Measurements from ENCODE around the gene CCDC170.

Gene CCDC170

DNA sequence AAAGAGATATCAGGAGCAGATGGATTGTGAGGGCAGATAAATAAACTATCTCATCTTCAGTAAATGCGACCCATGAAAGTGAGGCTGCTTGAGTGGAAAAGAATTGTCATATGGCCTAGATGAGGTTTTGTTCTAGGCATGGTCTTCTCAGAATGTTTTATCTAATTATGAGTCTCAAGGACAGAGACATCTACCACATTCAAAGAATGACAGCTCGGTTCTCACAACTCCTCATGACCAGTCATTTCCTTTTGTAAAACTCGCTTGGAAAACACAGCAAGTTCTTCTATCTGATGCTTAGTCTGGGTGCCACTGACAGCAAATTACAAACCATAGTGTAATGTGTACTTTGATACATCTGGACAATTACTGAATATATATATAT, 140.5 kb downstream of the CCDC170 start:
- no peaks in the 10 kb centered on the region for H3K79me1 ChIP-seq (replicated peaks; ENCODE audit: low read length, poor library complexity, severe bottlenecking)
- H3K4me3 ChIP-seq (ENCODE audit: insufficient read depth in 1 of 2, low read depth in 1 of 2, low read length in 2 of 2), result no peak overlapping the region
- no peaks in the 10 kb centered on the region for H3K27me3 ChIP-seq (ENCODE audit: control insufficient read depth in 1 of 2, insufficient read depth in 1 of 2, low read length in 2 of 2)
- no peak overlapping the region for H2BK15ac ChIP-seq (ENCODE audit: low read depth, poor library complexity, severe bottlenecking)
- no peak overlapping the region for H2AK5ac ChIP-seq (ENCODE audit: low read length, severe bottlenecking)
- no peak overlapping the region for H2BK120ac ChIP-seq (ENCODE audit: low read depth, low read length)
- H3K9ac ChIP-seq (ENCODE audit: low read length), result no peak overlapping the region
- no peak overlapping the region for H2AFZ ChIP-seq (ENCODE audit: low read depth, low read length)
- no peak overlapping the region for H3K4me2 ChIP-seq (ENCODE audit: low read length, poor library complexity, severe bottlenecking)
- H3K36me3 ChIP-seq (ENCODE audit: control insufficient read depth in 1 of 2, insufficient read depth in 2 of 2, low read depth in 1 of 2, low read length in 2 of 2), result no peaks in the 10 kb centered on the region
- H3K9me3 ChIP-seq (ENCODE audit: control insufficient read depth, low read length), result no peaks in the 10 kb centered on the region
- no peak overlapping the region for H3K18ac ChIP-seq (ENCODE audit: low read depth in 1 of 2, low read length in 2 of 2)
- H3K27ac ChIP-seq (ENCODE audit: low read length, poor library complexity, severe bottlenecking), result no peak overlapping the region
- no peak overlapping the region for H3K14ac ChIP-seq (ENCODE audit: low read length in 2 of 2)
- H3K4ac ChIP-seq (ENCODE audit: low read depth in 1 of 2, low read length in 2 of 2), result no peak overlapping the region
- H3K4me1 ChIP-seq (ENCODE audit: control insufficient read depth, insufficient read depth, low read depth, low read length), result no peaks in the 10 kb centered on the region
- H2BK12ac ChIP-seq (ENCODE audit: low read length in 2 of 2), result no peak overlapping the region
- H4K8ac ChIP-seq (ENCODE audit: low read length), result no peak overlapping the region
- H2BK5ac ChIP-seq (ENCODE audit: low read depth, low read length, poor library complexity, severe bottlenecking), result no peak overlapping the region
- H4K91ac ChIP-seq (ENCODE audit: low read length), result no peak overlapping the region
- DNase-seq, result no peak
- H3K23ac ChIP-seq (ENCODE audit: low read length in 2 of 2), result no peak overlapping the region
- WGBS, result 73% methylated on average over 3 of the region's 3 CpGs

DNA sequence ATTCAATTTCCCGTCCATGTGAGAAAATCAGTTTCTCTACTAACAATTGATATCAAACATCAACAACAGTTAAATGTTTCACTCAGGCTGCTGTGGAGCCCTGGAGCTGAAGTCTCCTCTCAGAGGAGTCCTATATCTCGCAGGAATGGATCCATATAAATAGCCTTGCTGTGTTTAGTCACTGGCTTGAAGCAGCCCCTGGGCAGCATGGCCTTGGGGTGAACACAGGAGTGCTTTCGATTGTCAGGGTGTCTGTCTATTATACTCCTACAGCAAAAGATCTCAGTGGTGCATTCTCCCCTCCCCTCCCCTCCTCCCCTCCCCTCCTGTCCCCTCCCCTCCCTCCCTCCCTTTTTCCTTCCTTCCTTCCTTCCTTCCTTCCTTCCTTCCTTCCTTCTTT, 141.9 kb downstream of the CCDC170 start:
- H3K79me1 ChIP-seq (replicated peaks; ENCODE audit: low read length, poor library complexity, severe bottlenecking), result no peaks in the 10 kb centered on the region
- no peak overlapping the region for H2AFZ ChIP-seq (ENCODE audit: low read depth, low read length)
- H4K91ac ChIP-seq (ENCODE audit: low read length), result no peak overlapping the region
- no peak overlapping the region for H3K23ac ChIP-seq (ENCODE audit: low read length in 2 of 2)
- no peak overlapping the region for H3K4me2 ChIP-seq (ENCODE audit: low read length, poor library complexity, severe bottlenecking)
- no peak overlapping the region for H2BK12ac ChIP-seq (ENCODE audit: low read length in 2 of 2)
- no peak overlapping the region for H2BK15ac ChIP-seq (ENCODE audit: low read depth, poor library complexity, severe bottlenecking)
- H3K18ac ChIP-seq (ENCODE audit: low read depth in 1 of 2, low read length in 2 of 2), result no peak overlapping the region
- no peaks in the 10 kb centered on the region for H3K27me3 ChIP-seq (ENCODE audit: control insufficient read depth in 1 of 2, insufficient read depth in 1 of 2, low read length in 2 of 2)
- H2BK120ac ChIP-seq (ENCODE audit: low read depth, low read length), result no peak overlapping the region
- H3K36me3 ChIP-seq (ENCODE audit: control insufficient read depth in 1 of 2, insufficient read depth in 2 of 2, low read depth in 1 of 2, low read length in 2 of 2), result no peaks in the 10 kb centered on the region
- H3K9me3 ChIP-seq (ENCODE audit: control insufficient read depth, low read length), result no peaks in the 10 kb centered on the region
- H3K4me1 ChIP-seq (ENCODE audit: control insufficient read depth, insufficient read depth, low read depth, low read length), result no peaks in the 10 kb centered on the region
- H4K8ac ChIP-seq (ENCODE audit: low read length), result no peak overlapping the region
- H2BK5ac ChIP-seq (ENCODE audit: low read depth, low read length, poor library complexity, severe bottlenecking), result no peak overlapping the region
- 79% methylated on average over 3 of the region's 3 CpGs for WGBS
- no peak overlapping the region for H3K14ac ChIP-seq (ENCODE audit: low read length in 2 of 2)
- H3K27ac ChIP-seq (ENCODE audit: low read length, poor library complexity, severe bottlenecking), result no peak overlapping the region
- no peak overlapping the region for H3K4ac ChIP-seq (ENCODE audit: low read depth in 1 of 2, low read length in 2 of 2)
- DNase-seq, result no peak
- no peak overlapping the region for H3K9ac ChIP-seq (ENCODE audit: low read length)
- no peak overlapping the region for H3K4me3 ChIP-seq (ENCODE audit: insufficient read depth in 1 of 2, low read depth in 1 of 2, low read length in 2 of 2)
- H2AK5ac ChIP-seq (ENCODE audit: low read length, severe bottlenecking), result no peak overlapping the region

GRCh38 chr6:151637814-151638213, 144.0 kb downstream of the CCDC170 start:
- Histone ChIP-seq H3K4ac (ENCODE audit: low read depth in 1 of 2, low read length in 2 of 2) (no peak overlapping the region), H3K36me3 (ENCODE audit: control insufficient read depth in 1 of 2, insufficient read depth in 2 of 2, low read depth in 1 of 2, low read length in 2 of 2) (no peaks in the 10 kb centered on the region), H3K18ac (ENCODE audit: low read depth in 1 of 2, low read length in 2 of 2) (no peak overlapping the region), H3K9ac (ENCODE audit: low read length) (no peak overlapping the region), H2BK15ac (ENCODE audit: low read depth, poor library complexity, severe bottlenecking) (no peak overlapping the region), H2BK5ac (ENCODE audit: low read depth, low read length, poor library complexity, severe bottlenecking) (no peak overlapping the region), H2BK12ac (ENCODE audit: low read length in 2 of 2) (no peak overlapping the region), H3K4me1 (ENCODE audit: control insufficient read depth, insufficient read depth, low read depth, low read length) (no peaks in the 10 kb centered on the region), H2AFZ (ENCODE audit: low read depth, low read length) (no peak overlapping the region), H3K27ac (ENCODE audit: low read length, poor library complexity, severe bottlenecking) (no peak overlapping the region), H3K4me2 (ENCODE audit: low read length, poor library complexity, severe bottlenecking) (no peak overlapping the region), H3K14ac (ENCODE audit: low read length in 2 of 2) (no peak overlapping the region), H4K8ac (ENCODE audit: low read length) (no peak overlapping the region), H4K91ac (ENCODE audit: low read length) (no peak overlapping the region), H3K4me3 (ENCODE audit: insufficient read depth in 1 of 2, low read depth in 1 of 2, low read length in 2 of 2) (no peak overlapping the region), H3K79me1 (replicated peaks; ENCODE audit: low read length, poor library complexity, severe bottlenecking) (no peaks in the 10 kb centered on the region), H3K9me3 (ENCODE audit: control insufficient read depth, low read length) (no peaks in the 10 kb centered on the region), H2AK5ac (ENCODE audit: low read length, severe bottlenecking) (no peak overlapping the region), H3K27me3 (ENCODE audit: control insufficient read depth in 1 of 2, insufficient read depth in 1 of 2, low read length in 2 of 2) (no peaks in the 10 kb centered on the region), H3K23ac (ENCODE audit: low read length in 2 of 2) (no peak overlapping the region), H2BK120ac (ENCODE audit: low read depth, low read length) (no peak overlapping the region)
- DNase-seq, result no peak
- WGBS, result 59% methylated on average over 2 of the region's 3 CpGs

- Histone ChIP-seq H3K9ac (ENCODE audit: low read length) (no peak overlapping the region), H2BK5ac (ENCODE audit: low read depth, low read length, poor library complexity, severe bottlenecking) (no peak overlapping the region), H4K91ac (ENCODE audit: low read length) (no peak overlapping the region), H2AK5ac (ENCODE audit: low read length, severe bottlenecking) (no peak overlapping the region), H3K79me1 (replicated peaks; ENCODE audit: low read length, poor library complexity, severe bottlenecking) (no peaks in the 10 kb centered on the region), H3K4me3 (ENCODE audit: insufficient read depth in 1 of 2, low read depth in 1 of 2, low read length in 2 of 2) (no peak overlapping the region), H3K9me3 (ENCODE audit: control insufficient read depth, low read length) (no peaks in the 10 kb centered on the region), H3K4me2 (ENCODE audit: low read length, poor library complexity, severe bottlenecking) (no peak overlapping the region), H2BK120ac (ENCODE audit: low read depth, low read length) (no peak overlapping the region), H3K14ac (ENCODE audit: low read length in 2 of 2) (no peak overlapping the region), H2BK12ac (ENCODE audit: low read length in 2 of 2) (no peak overlapping the region), H4K8ac (ENCODE audit: low read length) (no peak overlapping the region), H3K27ac (ENCODE audit: low read length, poor library complexity, severe bottlenecking) (no peak overlapping the region), H3K27me3 (ENCODE audit: control insufficient read depth in 1 of 2, insufficient read depth in 1 of 2, low read length in 2 of 2) (no peaks in the 10 kb centered on the region), H2AFZ (ENCODE audit: low read depth, low read length) (no peak overlapping the region), H3K36me3 (ENCODE audit: control insufficient read depth in 1 of 2, insufficient read depth in 2 of 2, low read depth in 1 of 2, low read length in 2 of 2) (no peaks in the 10 kb centered on the region), H3K4ac (ENCODE audit: low read depth in 1 of 2, low read length in 2 of 2) (no peak overlapping the region), H3K4me1 (ENCODE audit: control insufficient read depth, insufficient read depth, low read depth, low read length) (no peaks in the 10 kb centered on the region), H3K23ac (ENCODE audit: low read length in 2 of 2) (no peak overlapping the region), H3K18ac (ENCODE audit: low read depth in 1 of 2, low read length in 2 of 2) (no peak overlapping the region), H2BK15ac (ENCODE audit: low read depth, poor library complexity, severe bottlenecking) (no peak overlapping the region)
- no peak for DNase-seq
- no CpG with 5 or more reads among the region's 1 CpG for whole genome bisulfite sequencing
Measured at GRCh38 chr6:151639750-151640149, 145.9 kb downstream of the CCDC170 start.

All from mesenchymal stem cell (in vitro differentiated cells and primary cell).